ENCODE data around the gene PRR11.
"Not testable (repeated sequence)": the region's sequence is repeated elsewhere in the genome, so short reads cannot be mapped to it uniquely, and the experiment has no call there.

Gene PRR11

GRCh38 chr17:59220328-59221158 lies 65.0 kb downstream of the PRR11 start, which contains the start of gene GDPD1:
TSS of gene GDPD1 (plus strand) at chr17:59220511. CDS start at chr17:59220610, 99 bp downstream.
- peak; percentile 87 for DNase-seq

GRCh38 chr17:59221159-59221847 lies 65.8 kb downstream of the PRR11 start:
- DNase-seq: no peak

GRCh38 chr17:59223813-59224212 lies 68.3 kb downstream of the PRR11 start:
- DNase-seq: no peak

GRCh38 chr17:59228588-59228987 lies 73.0 kb downstream of the PRR11 start:
- not testable (repeated sequence) for DNase-seq

GRCh38 chr17:59230764-59231163 lies 75.2 kb downstream of the PRR11 start:
- no peak for DNase-seq

- DNase-seq: no peak
These were observed 79.1 kb downstream of the PRR11 start for GRCh38 chr17:59234631-59235030.

- no peak for DNase-seq
These were observed 83.4 kb downstream of the PRR11 start for GRCh38 chr17:59238906-59239305.

GRCh38 chr17:59244081-59244480 lies 88.5 kb downstream of the PRR11 start:
- DNase-seq: no peak
